GM18867 (cell line): ENCODE measurements around the gene LHPP.
A peak's percentile ranks its signal among the peaks of the same experiment; 100 is the strongest.

Experiments used
- ATAC-seq: cut with Tn5 transposase; IDR thresholded peaks from one replicate; pipeline ENCODE4 v1.9.1; 2021; ENCODE audit warnings: mild to moderate bottlenecking, moderate library complexity; ENCODE audit not compliant: unreplicated experiment

The LHPP gene

DNA sequence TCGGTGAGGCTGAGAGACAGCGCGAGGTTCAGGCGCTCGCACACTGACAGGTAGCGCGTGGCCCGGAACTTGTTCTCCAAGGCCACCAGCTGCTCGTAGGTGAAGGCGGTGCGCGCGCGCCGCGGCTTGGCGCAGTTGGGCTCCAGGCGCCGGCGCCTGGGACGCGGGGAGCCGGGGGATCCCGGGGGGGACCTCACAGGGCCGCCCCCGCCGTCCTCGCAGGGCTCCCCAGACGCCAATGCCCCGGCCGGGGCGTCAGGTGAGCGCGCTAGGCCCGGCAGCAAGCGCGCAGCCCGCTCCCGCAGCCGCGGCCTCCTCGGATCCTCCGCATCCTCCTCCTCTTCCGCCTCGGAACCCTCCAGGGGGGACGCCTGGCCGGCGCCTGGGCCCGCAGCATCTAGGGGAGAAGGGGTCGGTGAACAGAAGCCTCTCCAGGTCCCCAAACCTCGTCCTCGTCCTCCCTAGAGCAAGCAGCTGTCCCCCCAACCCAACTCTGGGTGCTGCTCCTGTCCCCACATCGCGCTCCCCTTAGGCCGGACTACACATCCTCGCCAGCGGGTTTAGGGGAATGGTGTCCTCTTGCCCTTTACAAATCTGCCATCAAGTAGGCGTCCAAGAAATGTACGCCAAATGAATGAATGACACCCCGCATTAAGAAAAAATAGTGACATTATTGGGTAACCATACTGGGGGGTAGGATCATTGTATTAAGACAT, 13.7 kb upstream of the LHPP start:
- ATAC-seq = no peak

DNA sequence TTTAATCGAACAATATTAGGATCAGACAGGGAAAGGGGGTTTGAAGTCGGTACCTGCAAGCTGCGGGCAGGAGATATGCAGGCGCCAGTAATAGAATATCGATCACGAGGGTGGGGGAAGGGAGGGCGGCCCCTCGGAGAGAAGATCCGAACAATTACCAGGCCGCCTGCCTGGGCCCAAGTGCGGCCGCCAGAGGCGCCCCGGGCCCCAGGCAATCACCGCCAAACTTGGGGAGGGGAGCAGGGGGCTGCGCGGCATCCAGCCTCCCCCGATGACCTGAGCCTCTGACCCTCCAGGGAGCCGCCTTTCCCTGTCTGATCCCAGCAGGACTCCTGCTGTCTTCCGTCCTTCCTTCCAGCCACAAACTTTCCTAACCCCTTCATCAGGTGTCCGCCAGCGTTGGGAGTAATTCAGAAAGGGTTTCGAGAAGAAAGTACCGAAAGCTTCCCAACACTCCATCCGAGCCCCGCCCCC, 12.9 kb upstream of the LHPP start:
- ATAC-seq = no peak

- no peak for ATAC-seq
These were observed 12.2 kb upstream of the LHPP start for GRCh38 chr10:124449170-124450011.

- no peak for ATAC-seq
These were observed 11.4 kb upstream of the LHPP start, which contains the start of gene NKX1-2 for GRCh38 chr10:124450012-124450782. TSS of gene NKX1-2 (minus strand) at chr10:124450035. CDS start at chr10:124449943, 92 bp downstream.

DNA sequence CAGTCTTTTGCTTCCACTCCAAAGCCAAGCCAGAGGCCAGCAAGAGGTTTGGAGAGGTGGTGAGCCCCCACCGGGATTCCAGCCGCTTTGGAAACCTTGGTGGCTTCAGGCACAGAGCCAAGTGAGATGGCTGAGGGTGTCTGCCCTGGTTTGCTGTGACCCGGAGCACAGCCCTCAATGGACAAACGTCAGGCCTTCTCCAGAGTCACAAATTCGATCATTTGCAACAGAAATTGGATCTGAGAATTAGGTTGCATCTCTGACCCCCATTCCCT, 10.9 kb upstream of the LHPP start:
- ATAC-seq = no peak

- ATAC-seq = no peak
These were observed 10.3 kb upstream of the LHPP start for GRCh38 chr10:124451276-124451675.

GRCh38 chr10:124453960-124454610, 7.5 kb upstream of the LHPP start:
- no peak for ATAC-seq

GRCh38 chr10:124455441-124455840, 6.2 kb upstream of the LHPP start:
- ATAC-seq = no peak

DNA sequence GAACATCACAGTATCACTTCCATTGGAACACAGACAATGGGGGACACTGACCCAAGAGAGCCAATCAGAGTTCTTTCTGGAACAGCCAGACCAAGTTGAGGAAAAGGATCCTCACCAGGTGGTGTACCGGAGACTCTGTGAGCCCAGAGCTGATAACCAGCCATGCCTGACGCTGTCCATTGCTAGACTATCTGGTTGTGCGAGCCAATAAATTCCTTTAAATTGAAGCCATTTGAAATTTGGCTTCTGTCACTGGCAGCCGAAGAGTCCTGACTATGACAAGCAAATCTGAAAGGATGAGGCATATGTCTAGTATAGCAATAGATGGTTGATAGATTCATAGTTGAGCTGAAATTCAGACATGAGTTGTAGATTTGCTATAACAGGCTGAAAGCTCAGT, 3.1 kb upstream of the LHPP start:
- ATAC-seq = no peak

- no peak for ATAC-seq
These were observed 2.7 kb upstream of the LHPP start for GRCh38 chr10:124458889-124459288.

DNA sequence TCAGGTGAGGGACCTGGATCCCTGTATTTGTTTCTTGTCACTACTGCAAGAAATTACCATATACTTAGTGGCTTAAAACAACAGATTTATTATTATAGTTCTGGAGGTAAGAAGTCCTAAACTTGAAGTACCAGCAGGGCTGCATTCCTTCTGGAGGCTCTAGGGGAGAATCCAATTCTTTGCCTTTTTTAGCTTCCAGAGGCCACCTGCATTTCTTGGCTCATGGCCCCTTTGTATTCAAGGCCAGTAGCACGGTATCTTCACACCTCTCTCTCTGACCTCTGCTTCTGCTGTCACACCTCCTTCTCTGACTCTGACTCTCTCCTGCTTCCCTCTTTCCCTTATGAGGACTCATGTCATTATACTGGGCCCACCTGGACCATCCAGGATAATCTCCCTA, 2.2 kb upstream of the LHPP start:
- no peak for ATAC-seq

DNA sequence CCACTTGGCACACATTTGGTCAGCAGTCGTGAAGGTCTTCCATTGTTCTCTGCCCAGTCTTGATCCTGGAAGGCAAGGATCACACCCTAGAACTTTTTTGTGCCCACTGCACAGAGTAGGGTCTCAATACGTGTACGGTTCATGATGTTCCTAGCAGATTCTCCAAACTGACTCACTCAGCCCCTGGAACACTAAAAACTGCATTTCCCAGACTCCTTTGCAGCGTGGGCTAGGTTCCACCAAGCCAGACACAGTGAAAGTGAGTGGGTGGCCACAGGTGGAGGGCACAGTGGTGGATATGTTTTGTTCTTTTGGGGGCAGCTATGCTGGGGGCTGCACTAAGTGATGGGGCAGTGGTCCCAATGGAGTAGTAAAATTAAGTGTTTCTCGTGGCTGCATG, 1.5 kb upstream of the LHPP start:
- no peak for ATAC-seq

GRCh38 chr10:124462348-124462695, 699 bp downstream of the LHPP start:
- ATAC-seq = no peak

- ATAC-seq = no peak
These were observed 2.7 kb downstream of the LHPP start for GRCh38 chr10:124464028-124464965.

DNA sequence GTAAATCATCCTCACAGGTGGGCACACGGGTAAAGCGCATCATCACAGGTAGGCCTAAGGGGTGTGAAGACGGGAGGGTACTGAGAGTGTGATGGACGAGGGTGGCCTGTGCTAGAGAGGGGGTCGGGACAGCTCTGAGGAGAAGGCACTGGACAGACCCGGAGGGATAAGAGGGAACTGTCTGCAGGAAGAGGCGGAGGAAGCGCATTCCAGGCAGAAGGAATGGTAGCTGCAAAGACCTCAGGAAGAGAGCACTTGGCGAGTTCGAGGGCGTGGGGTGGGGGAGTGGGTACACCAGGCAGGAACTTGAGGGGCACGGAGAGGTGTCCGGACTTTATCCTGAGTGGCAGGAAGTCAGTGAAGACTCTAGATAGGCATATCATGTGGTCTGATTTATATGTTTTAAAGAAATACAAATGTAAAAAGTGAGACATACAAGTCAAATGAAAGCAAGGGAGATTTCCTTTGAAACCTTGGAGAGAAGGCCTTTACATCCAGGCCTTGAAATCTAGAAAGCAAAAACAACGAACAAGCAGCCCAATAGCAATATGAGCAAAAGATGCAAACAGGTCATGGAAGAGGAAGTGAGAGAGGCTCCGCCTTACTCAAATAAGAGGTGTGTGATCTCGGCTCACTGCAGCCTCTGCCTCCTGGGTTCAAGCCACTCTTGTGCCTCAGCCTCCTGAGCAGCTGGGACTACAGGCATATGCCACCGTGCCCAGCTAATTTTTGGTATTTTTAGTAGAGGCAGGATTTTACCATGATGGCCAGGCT, 3.6 kb downstream of the LHPP start:
- peak; percentile 43 for ATAC-seq

GRCh38 chr10:124465777-124466488, 4.3 kb downstream of the LHPP start:
- no peak for ATAC-seq

GRCh38 chr10:124467165-124467564, 5.5 kb downstream of the LHPP start:
- no peak for ATAC-seq

DNA sequence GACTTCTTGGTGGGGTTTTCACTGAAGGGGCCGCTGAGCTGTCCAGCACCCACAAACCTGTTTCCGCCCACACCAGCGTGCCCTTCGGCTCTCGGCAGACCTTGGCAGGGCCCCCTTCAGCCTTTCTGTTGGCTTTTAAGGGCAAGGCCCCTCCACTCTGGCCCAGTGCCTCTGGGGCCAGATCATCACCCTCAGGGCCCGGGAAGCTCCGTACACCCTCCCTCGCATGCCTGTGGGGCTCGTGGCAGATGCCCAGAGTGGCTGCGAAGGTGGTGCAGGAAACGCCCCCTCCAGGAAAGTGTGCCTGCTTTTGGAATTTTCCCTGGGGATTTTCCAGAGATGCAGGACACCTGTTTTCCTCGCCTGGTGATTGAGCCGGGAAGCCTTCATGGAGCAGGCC, 7.0 kb downstream of the LHPP start:
- ATAC-seq = no peak
